Muscle of leg (tissue), 11 donors: ENCODE results near the gene ST6GALNAC1. TPM values are rescaled to one million over a fixed set of nuclear protein-coding genes. Genes with fewer than 3 reads are reported as not detected.

Experiments used
- DNase-seq: peaks from one replicate; pipeline ENCODE4 v3.0.0; 2013
- H3K27ac ChIP-seq: one replicate; pipeline ENCODE4 v1.5.1; 2013; ENCODE audit warnings: mild to moderate bottlenecking, low read length, control low read depth
- H3K27me3 ChIP-seq: one replicate; pipeline ENCODE4 v1.6.1; 2013; ENCODE audit warnings: low read length; ENCODE audit not compliant: control insufficient read depth, insufficient read depth
- H3K36me3 ChIP-seq: one replicate; pipeline ENCODE4 v1.6.1; 2013; ENCODE audit warnings: low read length; ENCODE audit not compliant: control insufficient read depth, insufficient read depth
- H3K4me1 ChIP-seq: one replicate; pipeline ENCODE4 v1.6.1; 2013; ENCODE audit warnings: low read length; ENCODE audit not compliant: control insufficient read depth, insufficient read depth
- H3K4me3 ChIP-seq: one replicate; pipeline ENCODE4 v1.5.1; 2013; ENCODE audit warnings: low read length, control low read depth
- H3K9me3 ChIP-seq: replicated peaks from 2 replicates; pipeline ENCODE4 v1.6.1; 2013; ENCODE audit warnings: low read depth, low read length; ENCODE audit not compliant: control insufficient read depth
- WGBS: methylation state at CpG from one replicate; pipeline ENCODE4 v1.1.5; 2013; ENCODE audit warnings: missing lambda C conversion rate; ENCODE audit not compliant: insufficient coverage; 5-methylcytosine and 5-hydroxymethylcytosine counted together
- polyA plus RNA-seq, 8 donors: library from polyadenylated mRNA; unstranded; fragments of 120-200 nt; gene quantifications; one replicate each; pipeline versions ENCODE4 v1.2.1 to v1.2.3, GENCODE V29; 2013; ENCODE audit warnings: inconsistent platforms in 1 of 8, low replicate concordance in 1 of 8; ENCODE audit not compliant: insufficient read length in 8 of 8, insufficient read depth in 1 of 8
- total RNA-seq: library from RNA; stranded (reverse); fragments of 120-200 nt; gene quantifications from one replicate; pipeline ENCODE4 v1.2.4, GENCODE V29; 2013

The ST6GALNAC1 gene
- total and polyA plus RNA-seq, 9 donors: 0.13 to 8.5 (median 0.53) TPM

DNA sequence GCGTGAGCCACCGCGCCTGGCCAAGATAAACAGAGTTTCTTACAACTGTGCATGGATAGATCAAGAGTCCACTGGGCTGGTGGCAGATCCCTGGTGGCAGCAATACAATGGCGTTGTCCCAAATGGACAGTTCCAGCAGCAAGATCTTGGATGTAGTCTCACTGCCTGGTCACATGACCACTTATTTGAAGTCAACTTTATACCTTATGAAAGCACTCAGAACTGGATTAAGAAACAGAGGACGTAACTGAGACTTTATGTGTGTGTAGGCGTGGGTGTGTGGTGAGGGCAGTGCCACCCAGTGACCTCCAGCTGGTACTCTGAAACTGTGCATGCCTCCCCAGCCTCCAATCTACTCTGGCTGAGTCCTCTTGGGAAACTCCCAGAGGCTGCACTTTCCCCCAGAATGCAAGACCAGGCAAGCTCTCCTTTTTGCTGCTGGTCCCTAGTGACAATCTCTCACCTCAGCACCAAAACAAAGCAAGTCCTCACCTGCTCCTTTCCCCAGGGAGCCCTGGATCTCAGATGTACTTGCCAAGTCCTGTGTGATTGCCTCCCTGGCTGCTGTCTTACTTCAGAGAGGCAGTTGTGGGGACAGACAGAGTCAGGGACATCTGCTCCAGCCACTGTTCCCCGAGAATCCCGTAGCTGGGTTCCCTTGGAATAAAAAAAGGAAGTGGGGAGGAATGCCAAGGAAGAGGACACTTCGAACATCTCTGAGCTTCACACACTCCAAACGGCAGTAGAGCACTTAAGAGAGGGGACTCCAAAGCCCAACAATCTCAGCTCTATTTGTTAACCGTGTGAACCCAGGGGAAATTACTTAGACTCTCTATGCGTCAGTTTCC lies 46.2 kb downstream of the ST6GALNAC1 start:
- Histone ChIP-seq H3K9me3 (no peaks in the 10 kb centered on the region), H3K27me3 (peaks cover 2% of the 10 kb centered on the region), H3K36me3 (no peaks in the 10 kb centered on the region), H3K4me3 (no peak overlapping the region), H3K4me1 (peaks cover 5% of the 10 kb centered on the region), H3K27ac (no peak overlapping the region)
- DNase-seq: no peak
- WGBS: 71% methylated on average over 6 of the region's 12 CpGs

DNA sequence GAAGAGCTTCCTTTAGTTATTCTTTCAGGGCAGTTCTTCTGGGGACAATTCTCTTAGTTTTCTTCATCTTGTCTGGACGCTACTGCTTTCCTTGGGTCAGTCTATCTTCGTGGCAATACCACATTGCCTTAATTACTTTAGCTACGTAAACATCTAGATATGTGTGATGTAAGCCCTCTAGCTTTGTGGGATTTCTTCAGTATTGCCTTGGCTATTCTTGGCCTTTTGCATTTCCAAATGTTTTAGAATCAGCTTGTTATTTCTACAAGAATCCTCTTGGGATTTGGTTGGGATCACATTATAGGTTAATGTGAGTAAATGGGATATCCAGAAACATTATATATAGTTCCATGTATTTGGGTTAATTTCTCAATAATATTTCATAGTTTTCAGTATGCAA lies 48.9 kb downstream of the ST6GALNAC1 start:
- H3K36me3 ChIP-seq: no peaks in the 10 kb centered on the region
- no peaks in the 10 kb centered on the region for H3K9me3 ChIP-seq
- no peaks in the 10 kb centered on the region for H3K4me1 ChIP-seq
- no peak overlapping the region for H3K4me3 ChIP-seq
- peak; percentile 56 for DNase-seq
- peaks cover 2% of the 10 kb centered on the region for H3K27me3 ChIP-seq
- WGBS: no CpG with 5 or more reads among the region's 3 CpGs
- H3K27ac ChIP-seq: no peak overlapping the region

DNA sequence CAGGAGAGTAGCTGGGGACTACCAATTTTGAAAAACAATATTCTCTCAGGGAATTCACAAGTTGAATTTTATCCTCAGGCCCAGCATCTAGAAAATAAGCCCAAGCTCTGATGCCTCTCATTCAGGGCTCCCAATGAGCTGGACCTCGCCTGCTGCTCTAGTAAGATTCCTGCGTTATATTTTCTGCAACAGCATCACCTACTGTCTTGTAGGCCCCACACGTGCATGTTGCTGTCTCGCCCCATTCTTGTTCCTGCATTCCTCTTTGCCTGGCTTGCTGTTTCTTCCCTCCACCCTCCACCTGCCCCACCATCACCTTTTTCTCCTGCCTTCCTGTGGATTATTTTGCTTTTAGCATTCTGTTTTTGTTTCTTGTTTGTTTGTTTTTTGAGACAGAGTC lies 49.6 kb downstream of the ST6GALNAC1 start:
- Histone ChIP-seq H3K4me1 (no peaks in the 10 kb centered on the region), H3K27ac (no peak overlapping the region), H3K36me3 (no peaks in the 10 kb centered on the region), H3K4me3 (no peak overlapping the region), H3K9me3 (no peaks in the 10 kb centered on the region), H3K27me3 (peaks cover 7% of the 10 kb centered on the region)
- no peak for DNase-seq
- 74% methylated on average over 2 of the region's 4 CpGs for WGBS

DNA sequence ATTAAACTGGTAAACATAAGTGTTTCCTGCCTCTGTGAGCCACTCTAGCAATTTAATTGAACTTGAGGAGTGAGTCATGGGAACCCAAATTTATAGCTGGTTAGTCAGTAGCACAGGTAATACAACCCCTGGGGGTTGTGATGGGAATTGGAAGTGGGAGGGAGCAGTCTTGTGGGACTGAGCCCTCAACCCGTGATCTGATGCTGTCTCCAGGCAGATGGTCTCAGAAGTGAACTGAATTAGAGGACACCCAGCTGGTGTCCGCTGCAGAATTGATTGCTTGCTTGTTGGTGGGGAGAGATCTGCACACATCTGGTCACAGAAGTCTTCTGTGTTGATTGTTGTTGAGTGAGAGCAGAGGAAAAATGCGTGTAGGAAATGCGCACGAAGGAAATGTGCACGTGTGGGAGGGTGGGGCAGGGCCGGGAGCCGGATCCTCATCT lies 50.2 kb downstream of the ST6GALNAC1 start:
- no peaks in the 10 kb centered on the region for H3K36me3 ChIP-seq
- peaks cover 10% of the 10 kb centered on the region for H3K27me3 ChIP-seq
- no peaks in the 10 kb centered on the region for H3K4me1 ChIP-seq
- H3K27ac ChIP-seq: no peak overlapping the region
- H3K4me3 ChIP-seq: no peak overlapping the region
- DNase-seq: no peak
- 31% methylated on average over 3 of the region's 8 CpGs for WGBS
- peaks cover 2% of the 10 kb centered on the region for H3K9me3 ChIP-seq

DNA sequence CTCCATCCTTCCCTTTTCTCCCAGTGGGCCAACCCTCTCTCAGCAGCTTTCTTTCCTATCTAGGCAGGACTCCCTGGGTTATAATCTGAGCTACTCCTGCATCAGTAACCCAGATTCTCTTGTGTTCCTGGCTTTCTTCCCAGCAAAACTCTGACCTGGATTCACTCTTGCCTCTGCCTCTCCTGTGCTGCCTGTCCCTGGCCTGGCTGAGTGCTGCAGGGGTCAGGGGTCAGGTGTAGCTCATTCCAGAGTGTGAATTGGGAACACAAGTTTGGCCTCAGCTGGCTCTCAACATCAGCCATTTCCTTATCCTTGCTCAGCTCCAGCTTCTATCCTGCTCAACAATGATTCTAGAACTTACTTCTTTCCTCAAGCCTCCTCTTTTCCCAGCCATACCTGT lies 55.4 kb downstream of the ST6GALNAC1 start:
- H3K4me3 ChIP-seq: no peak overlapping the region
- peaks cover 13% of the 10 kb centered on the region for H3K4me1 ChIP-seq
- H3K9me3 ChIP-seq: peaks cover 2% of the 10 kb centered on the region
- DNase-seq: no peak
- H3K27me3 ChIP-seq: peaks cover 56% of the 10 kb centered on the region
- H3K27ac ChIP-seq: no peak overlapping the region
- H3K36me3 ChIP-seq: no peaks in the 10 kb centered on the region

DNA sequence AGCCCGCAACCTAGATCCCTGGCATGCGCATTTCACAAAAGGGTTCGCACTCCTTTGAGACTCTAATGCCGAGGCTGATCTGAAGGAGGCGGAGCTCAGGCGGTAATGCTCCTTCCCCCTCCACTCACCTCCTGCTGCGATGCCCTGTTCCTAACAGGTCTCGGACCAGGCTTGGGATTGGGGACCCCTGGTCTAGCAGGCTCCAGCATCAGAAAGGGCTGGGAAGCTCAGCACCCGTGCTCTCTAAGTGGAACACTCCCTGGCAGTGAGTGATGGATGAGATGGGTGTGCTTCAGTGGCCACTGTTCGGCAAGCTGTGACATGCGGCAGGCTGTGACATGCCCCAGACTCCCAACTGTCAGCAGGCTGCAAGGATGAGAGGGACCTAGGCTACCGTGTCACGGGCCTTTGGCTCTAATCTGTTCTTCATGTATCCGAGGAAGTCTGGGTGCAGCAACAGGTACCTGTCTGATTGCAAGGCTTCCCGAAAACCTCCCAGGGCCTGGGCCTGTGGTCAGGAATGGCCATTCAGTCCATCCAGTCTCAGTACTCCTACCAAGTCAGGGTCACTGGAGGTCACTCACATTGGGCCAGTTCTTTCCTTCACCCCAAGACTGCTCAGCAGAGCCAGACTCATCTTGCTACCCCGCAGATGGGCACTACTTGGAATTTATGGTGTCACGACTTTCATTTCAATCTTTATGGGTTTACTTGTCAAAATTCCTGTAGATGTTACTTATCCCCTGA lies 56.6 kb downstream of the ST6GALNAC1 start:
- H3K27me3 ChIP-seq: peaks cover 60% of the 10 kb centered on the region
- no peak for DNase-seq

DNA sequence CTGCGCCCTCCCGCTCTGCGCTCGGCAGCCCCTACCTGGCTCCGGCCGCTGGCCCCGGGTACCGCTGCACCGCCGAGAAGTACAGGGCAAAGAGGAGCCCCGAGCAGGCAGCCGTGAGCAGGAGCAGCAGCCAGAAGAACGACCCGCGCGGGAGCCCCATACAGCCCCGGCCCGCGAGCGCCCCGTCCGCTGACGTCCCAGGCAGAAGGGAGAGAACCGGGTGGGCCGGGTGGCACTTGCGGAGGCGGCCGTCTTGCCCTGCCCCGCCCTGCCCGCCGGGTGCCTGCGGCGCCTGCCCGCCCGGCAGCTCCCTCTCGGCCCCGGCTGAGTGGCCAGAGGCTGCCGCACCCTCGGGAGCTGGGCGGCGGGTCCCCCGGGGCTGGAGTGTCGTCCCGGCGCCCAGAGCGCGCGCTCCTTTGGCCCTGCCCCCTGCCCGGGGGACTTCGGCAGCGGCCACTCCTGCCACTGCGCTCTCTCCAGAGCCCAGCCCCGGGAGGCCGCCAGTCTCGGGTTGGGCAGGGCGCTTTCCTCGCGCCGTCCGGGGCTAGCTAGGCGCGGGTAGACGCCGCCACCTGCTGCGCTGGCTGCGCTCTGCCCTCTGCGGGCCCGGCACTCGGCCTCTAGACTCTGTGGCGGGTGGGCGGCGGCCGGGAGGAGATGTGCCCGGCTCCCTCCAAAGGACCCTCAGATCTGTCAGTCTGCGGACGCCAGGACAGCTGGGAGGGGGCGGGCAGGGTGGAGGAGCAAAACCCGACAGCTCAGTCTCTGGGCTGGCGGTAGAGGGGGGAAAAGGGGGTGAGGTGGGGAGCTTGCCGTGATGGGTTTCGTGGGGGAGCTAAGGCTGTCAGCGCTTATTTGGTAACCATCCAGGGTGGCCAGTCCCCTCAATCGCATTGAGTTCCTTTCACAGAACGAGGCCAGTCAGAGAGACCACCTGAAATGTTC lies 57.6 kb downstream of the ST6GALNAC1 start, which contains the start of gene ST6GALNAC2:
Gene ST6GALNAC2 (minus strand): TSS at position 212 of the 945 bp plus-strand sequence. CDS start 52 bp downstream, at position 160.
- H3K36me3 ChIP-seq: no peaks in the 10 kb centered on the region
- peaks cover 2% of the 10 kb centered on the region for H3K9me3 ChIP-seq
- peak within 1 kb of the TSS; percentile 42 for H3K4me3 ChIP-seq
- peak; percentile 57 for DNase-seq
- 1% methylated on average over 82 of the region's 84 CpGs for WGBS
- peaks cover 16% of the 10 kb centered on the region for H3K4me1 ChIP-seq
- H3K27ac ChIP-seq: no peak within 1 kb of the TSS
- peaks cover 63% of the 10 kb centered on the region for H3K27me3 ChIP-seq

More for the DNA sequence above, 56.6 kb downstream of the ST6GALNAC1 start:
- H3K9me3 ChIP-seq: peaks cover 2% of the 10 kb centered on the region
- H3K4me1 ChIP-seq: peaks cover 13% of the 10 kb centered on the region
- H3K36me3 ChIP-seq: no peaks in the 10 kb centered on the region
- 22% methylated on average over 15 of the region's 17 CpGs for WGBS
- no peak overlapping the region for H3K27ac ChIP-seq
- H3K4me3 ChIP-seq: no peak overlapping the region

DNA sequence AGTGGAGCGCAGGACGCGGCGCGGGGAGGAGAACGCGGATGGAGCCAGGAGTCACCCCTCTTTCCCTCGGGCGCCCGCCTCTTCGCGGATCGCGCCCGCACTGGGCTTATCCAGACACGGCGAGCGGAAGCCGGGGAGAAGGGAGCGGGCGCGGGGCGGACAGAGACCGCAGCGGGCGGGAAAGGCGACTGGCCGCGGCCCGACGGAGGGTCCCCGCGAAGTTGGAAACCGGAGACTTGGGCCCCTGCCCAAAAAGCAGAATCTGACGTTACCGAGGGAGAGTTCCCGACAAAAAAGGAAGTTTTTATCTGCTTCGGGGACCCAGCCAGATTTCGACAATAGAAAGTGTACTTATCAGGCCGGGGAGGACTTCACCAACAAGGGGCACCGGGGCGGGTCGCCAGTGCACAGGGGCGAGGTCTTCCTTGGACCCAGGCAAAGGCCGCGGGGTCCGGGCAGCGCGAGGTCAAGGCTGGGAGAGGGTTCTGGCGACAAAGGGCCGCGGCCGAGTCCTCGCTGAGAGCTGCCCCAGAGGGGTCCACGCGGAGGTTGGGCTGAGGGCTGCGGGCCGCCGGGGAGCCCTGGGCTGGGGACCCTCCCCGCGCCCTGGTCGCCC lies 58.4 kb downstream of the ST6GALNAC1 start:
- Histone ChIP-seq H3K36me3 (no peaks in the 10 kb centered on the region), H3K4me1 (peaks cover 19% of the 10 kb centered on the region), H3K4me3 (peak overlapping the region; percentile 42), H3K27me3 (peaks cover 65% of the 10 kb centered on the region), H3K9me3 (peaks cover 2% of the 10 kb centered on the region), H3K27ac (no peak overlapping the region)
- WGBS: under 1% methylated on average over 61 of the region's 62 CpGs
- no peak for DNase-seq

DNA sequence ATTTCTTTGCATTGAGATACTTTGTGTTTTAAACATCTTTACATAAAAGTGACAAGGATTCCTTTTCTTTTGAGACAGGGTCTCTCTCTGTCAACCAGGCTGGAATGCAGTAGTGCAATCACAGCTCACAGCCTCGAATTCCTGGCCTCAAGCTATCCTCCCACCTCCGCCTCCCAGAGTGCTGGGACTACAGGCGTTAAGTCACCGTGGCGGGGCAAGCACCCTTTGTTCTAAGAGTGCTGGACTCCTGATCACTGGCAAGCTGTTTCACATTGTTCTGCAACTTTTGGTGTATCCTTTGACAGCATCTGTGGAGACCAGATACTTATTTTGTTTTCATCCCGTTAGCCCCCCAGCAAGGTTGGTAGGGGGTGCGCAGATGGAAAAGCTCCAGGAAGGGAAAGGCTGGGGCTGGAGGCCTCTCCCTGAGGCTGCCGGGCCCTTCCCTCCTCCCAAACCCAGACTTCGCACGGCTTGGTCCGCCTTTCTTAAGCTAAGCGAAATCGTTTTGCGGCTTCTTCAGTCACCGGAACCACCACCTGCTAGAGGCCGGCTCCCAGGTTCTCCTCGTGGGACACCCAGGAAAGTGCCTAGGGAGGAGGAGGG lies 59.0 kb downstream of the ST6GALNAC1 start:
- no peak for DNase-seq
- Histone ChIP-seq H3K36me3 (no peaks in the 10 kb centered on the region), H3K4me1 (peaks cover 19% of the 10 kb centered on the region), H3K4me3 (peak overlapping the region; percentile 42), H3K27me3 (peaks cover 65% of the 10 kb centered on the region), H3K9me3 (peaks cover 2% of the 10 kb centered on the region), H3K27ac (no peak overlapping the region)
- 14% methylated on average over 8 of the region's 17 CpGs for WGBS
